Right renal cortex interstitium (tissue), 3 donors: ENCODE measurements around the gene ZBTB6. TPM values are rescaled to one million over a fixed set of nuclear protein-coding genes. Genes with fewer than 3 reads are reported as not detected.

ENCODE experiments used
- polyA plus RNA-seq, 3 donors: library from polyadenylated mRNA; unstranded; fragments of 120-200 nt; gene quantifications; one replicate each; pipeline ENCODE4 v1.2.1, GENCODE V29; 2013; ENCODE audit not compliant: insufficient read length in 3 of 3

The ZBTB6 gene
- polyA plus RNA-seq, 3 donors = 14.1 to 15.9 (median 14.3) TPM

Other genes with a start within 250 kb of the ZBTB6 start
- gene OR1L3, start 238.2 kb downstream of the ZBTB6 start, polyA plus RNA-seq = not detected
- gene OR1L4, start 189.3 kb downstream of the ZBTB6 start, polyA plus RNA-seq = not detected
- gene OR1L6, start 171.0 kb downstream of the ZBTB6 start, polyA plus RNA-seq = not detected
- not detected for gene OR5C1, start 124.4 kb downstream of the ZBTB6 start, polyA plus RNA-seq
- gene OR1K1, start 113.2 kb downstream of the ZBTB6 start, polyA plus RNA-seq = not detected
- gene PDCL, start 84.7 kb downstream of the ZBTB6 start, polyA plus RNA-seq = 10 to 100 TPM; 33.9 to 38.2 (median 37.3) TPM
- 10 to 100 TPM; 40.5 to 46.9 (median 45.7) TPM for gene RC3H2, start 8.0 kb downstream of the ZBTB6 start, polyA plus RNA-seq
- 10 to 100 TPM; 20.8 to 23.2 (median 22.7) TPM for gene ZBTB26, start 18.2 kb upstream of the ZBTB6 start, polyA plus RNA-seq
- gene RABGAP1, start 27.7 kb upstream of the ZBTB6 start, polyA plus RNA-seq = 10 to 100 TPM; 56.5 to 61.9 (median 60.3) TPM
- gene GPR21, start 120.3 kb upstream of the ZBTB6 start, polyA plus RNA-seq = under 1 TPM in 2 of 3 donors, not detected in 1; 0.40 to 0.49 TPM